GM04504 (cell line): ENCODE measurements around the gene CNNM2.
"Not testable (repeated sequence)": the region's sequence is repeated elsewhere in the genome, so short reads cannot be mapped to it uniquely, and the experiment has no call there.

ENCODE experiments used
- DNase-seq: peaks from one replicate; pipeline ENCODE4 v3.0.0-alpha.2; 2012; ENCODE audit warnings: low read depth

The CNNM2 gene

DNA sequence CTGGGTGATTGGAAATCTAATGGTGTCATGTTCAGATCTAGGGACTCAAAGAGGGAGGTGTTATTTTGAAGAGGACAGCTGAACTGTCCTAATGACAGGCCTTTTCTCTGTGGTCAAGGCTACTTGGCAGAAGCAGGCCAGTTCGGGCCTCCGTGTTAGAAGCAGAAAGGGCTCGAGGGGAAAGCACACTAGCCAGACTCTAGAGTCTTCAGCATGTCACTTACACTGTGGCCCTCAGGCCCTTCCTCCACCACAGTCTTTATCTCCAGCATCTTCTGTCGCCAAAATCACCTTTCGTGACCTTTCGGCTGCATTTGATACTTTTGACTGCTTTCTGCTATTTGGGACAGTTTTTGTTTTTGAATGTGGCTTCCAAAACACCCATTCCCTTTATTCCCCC, 123.3 kb downstream of the CNNM2 start:
- DNase-seq = no peak

DNA sequence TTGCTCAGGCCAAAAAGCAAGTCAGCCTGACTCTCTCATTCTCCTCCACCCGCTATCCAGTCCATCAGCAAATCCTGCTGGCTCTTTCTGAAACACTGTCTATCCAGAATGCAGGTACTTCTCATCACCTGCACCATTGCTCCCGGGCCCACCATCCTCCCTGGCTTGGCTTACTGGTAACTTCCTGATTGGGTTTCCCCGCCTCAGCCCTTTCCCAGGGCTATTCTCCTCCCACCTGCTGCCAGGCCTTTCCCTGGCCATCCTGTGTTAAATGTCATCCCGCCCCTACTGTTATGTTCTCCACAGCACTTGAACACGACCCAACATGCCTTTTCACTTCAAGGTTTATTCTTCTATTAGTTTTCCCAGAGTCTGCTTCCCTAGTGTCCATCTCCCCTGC, 124.0 kb downstream of the CNNM2 start:
- DNase-seq = no peak

DNA sequence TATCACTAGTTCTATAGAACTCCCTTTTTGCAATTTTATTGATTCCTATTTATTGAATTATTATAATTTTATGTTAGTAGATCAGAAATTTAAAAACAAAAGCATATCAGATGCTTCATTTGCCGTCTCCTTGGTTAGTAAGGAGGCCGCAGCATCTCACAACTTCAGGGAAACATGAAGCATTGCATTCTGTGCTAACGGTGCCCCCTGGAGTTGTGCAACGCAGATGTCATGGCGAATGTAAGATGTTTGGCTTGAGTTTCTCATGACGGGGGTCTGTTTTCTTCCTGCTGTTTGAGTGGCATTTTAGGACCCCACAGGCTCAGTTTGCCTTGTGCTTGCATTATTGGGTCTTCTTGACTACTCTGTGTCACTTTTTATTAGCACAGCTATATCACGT, 124.8 kb downstream of the CNNM2 start:
- no peak for DNase-seq

DNA sequence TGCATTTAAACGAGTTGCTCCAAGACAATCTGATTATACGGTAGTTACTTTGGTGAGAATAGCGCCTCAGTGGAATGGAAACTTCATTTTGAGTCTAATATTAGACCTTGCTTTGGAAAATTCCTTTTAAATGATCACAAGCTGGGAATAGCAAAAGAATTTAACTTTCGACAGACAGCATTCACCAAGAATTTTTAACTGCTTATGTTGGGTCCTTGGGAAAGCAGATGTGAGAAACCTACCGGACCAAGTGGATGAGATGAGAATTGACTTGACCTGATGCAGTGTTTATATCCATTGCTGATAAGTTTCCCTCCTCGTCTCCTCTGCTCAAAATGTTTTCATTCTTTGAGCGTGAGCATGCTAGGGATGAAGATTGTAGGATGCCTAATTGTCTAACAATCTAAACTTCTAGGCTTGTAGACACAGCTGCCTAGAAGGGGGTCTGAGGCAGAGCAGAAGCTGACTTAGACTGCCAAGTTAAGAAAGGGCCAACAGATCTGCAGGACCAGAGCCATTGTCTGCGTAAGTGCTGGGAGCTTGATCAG, 126.9 kb downstream of the CNNM2 start:
- DNase-seq = peak; percentile 57

DNA sequence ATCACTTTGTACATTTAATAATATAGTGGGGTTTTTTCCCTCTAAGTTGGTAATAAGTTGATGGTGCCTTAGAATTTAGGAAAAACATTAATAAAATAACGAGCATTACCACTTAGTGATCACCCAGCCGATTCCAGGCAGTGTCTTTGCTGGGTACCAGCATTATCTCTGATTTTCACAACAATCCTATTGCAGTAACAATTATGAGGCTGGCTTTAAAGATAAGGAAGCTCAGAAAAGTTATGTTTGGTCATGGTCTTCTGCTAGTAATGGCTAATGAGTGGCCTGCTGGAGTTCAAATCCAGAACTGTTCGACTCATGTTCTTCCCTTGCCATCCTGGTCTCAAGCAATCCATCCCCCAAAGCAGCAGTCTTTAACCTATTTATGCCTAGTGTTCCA, 127.9 kb downstream of the CNNM2 start:
- DNase-seq = no peak

DNA sequence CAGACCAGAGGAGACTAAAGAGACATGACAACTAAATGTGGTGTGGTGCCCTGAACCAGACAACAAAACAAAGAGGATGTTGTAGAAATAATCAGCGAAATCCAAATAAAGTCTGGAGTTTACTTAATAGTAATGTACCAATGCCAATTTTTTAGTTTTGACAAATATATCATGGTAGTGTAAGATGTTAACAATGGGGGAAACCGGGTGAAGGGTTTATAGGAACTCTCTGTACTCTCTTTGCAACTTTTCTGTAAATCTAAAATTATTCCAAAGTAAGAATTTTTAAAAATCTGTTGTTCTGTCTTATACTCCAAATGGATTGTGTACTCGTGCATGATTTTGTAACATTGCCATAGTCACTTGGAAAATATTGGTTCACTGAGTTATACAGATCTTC, 129.3 kb downstream of the CNNM2 start:
- DNase-seq = no peak

DNA sequence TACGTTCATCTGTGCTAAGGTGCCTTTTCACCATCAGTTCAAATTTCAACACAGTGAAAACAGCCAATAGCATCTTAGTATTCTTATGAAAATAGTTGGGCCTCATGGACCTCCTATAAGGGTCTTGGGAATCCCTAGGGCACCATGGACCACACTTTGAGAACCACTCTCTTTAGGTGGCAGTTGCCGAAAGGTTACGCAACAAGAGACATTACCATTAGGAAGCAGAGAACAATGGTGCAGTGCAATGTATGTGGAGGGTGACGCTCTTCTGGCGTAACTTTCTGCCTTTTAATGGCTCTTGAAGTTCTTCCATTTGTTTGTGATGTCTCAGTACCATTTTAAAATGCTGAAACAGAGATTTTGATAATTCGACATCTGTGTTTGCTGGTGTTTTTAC, 131.1 kb downstream of the CNNM2 start:
- no peak for DNase-seq

DNA sequence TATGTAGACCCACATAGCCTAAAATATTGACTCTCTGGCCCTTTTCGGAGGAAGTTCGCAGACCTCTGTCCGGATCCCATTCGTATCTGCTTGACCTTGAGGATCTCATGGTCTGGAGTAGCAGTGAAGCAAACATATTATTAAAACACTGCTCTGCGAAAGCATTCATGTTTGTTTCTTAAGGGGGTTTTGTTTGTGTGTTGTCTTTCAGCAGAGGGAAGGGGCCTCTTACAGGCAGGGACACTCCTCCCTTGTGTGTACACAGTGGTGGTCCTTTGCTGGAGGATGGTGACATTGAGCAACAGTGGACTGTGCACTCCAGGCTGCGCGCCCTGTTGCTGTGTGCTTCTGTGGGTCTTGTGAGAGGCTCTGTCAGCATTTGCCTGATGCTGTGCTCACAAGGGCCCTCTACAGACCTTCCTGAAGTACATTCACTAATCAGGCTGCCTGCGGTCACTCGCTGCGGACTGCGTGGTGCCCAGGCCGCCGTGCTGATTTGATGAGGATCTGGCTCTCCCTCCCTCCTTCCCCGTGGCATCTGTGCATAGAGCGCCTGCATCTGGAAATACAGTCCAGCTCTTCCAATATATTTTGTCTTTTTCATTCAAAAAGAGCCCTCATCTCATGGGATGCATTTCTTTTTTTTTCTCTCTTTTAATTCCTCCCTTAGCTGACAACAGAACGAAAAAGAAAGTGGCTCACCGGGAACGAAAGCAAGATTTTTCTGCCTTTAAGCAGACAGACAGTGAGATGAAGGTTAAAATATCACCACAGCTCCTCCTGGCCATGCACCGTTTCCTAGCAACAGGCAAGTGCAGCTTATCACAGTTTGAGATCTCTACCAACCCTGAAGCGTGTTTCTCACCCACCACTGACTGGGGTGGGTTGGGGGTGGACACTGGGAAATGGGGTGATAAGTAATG, 135.8 kb downstream of the CNNM2 start:
- DNase-seq = peak; percentile 65

DNA sequence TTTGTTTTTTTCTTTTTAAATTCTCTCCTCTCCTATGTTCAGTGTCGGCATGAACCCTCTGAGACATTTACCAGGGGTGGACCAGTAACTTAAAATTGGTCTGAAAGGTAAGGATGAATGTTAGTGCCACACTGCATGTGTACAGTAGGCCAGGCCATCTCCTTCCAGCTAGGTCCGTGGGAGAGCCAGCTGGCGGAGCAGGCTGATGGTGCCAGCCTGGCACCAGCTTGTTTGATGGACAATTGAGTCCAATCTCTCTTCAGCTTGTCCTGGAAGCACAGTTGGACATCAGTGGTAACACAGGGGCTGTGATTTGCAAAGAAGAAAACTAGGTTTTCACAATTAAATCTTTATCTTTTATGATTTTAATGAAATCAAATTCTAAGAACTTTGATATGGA, 136.5 kb downstream of the CNNM2 start:
- no peak for DNase-seq

DNA sequence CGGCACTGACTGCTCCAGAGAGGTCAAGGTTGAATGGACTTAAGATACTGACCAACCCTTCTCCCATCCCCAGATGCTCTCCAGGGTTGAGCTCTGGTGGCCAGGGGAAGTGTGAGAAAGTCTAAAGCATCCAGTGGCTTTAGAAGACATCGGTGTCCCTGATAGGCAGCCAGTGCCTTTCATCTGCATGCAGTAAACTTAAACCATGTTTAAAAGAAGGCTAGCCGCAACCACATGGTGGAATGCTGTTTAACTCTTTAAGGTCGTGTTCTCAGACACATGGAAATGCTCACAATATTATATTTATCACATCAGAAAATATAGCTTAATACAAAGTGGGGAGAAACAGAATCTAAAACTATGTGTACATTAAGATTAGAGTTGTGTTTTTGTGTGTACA, 137.0 kb downstream of the CNNM2 start:
- no peak for DNase-seq

DNA sequence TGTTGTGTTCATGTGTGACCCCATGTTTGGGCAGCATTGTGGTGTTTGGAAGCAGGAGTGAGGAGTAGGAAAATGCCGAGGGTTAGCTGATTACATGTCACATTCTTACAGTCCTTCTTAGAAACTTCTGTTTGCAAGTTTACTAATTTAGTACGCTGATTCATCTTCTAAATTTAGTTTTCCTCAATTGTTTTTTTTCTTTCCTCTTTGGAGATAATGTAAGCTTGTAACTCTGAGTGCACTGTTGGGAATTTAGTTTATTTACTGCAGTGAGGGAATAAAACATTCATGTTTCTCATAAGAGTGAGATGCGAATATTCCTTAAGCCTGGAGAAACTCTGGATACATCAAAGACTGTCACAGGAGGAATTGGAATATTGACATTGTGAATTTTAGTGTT, 139.9 kb downstream of the CNNM2 start:
- DNase-seq = no peak

DNA sequence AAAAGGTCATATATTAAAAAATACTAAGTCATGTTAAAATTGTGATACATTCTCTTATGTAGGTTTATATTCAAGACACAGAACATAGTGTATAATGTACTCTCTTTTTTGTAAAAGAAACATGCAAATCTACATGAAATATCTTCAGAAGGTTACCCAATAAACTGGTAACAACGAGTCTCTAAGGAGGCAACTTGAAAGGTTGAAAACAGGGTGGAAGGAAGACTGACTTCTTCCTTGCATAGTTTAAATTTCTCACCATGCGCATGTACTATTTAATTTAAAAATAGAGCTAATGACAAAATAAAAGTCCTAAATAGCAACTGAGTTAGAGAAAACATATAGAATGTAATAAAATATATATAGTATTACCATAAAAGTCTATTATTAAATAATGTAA, 142.5 kb downstream of the CNNM2 start:
- DNase-seq = no peak

DNA sequence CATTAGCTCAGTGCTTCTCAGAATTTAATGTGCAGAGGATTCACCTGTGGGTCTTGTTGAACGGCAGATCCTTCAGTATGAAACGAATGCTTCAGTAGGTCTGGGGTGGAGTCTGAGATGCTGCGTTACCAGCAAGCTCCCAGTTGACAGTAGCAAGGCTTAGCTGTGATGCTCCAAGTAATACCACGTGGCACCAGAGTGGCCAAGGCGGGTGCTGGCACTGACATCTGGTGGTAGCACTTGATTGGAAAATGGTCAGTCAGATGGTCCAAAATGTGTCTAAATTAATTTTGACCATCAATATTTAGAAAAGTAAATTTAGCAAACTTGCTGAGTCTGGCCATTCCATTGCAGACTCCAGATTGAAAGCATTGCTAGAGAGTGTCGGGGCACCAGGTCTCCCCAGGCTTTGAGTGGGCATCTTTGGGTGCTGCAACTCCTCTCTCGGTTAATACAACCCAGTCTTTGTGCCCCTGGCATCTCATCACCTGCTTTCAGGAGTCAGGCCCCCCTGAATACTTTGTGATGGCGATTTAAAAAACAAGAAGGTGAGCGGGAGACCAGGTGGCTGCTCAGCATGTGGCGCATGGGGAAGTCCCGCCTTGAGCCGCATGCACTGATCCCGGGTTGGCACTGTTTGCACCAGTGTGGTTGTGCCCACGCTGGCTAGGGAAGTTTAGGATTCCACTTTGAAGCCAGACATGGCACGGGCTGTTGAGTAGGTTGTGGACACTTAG, 144.9 kb downstream of the CNNM2 start:
- no peak for DNase-seq

DNA sequence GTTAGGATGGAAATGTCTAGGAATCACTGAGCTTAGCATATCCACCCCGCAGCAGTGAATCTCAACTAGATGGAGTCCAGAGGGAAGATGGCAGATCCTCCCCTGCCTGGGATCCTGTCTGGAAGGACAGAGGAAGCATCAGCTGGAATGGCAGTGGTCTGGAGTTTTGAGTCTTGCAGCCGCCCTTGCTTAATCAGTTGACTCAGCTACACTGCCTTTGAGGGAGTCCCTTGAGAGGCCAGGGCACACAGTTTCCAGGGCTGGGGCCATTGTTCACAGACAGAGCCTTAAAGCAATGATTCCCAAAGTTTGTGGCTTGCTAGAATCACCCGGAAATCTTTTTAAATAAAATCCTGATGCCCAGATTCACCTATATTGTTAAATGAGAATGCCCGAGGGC, 146.9 kb downstream of the CNNM2 start:
- no peak for DNase-seq

DNA sequence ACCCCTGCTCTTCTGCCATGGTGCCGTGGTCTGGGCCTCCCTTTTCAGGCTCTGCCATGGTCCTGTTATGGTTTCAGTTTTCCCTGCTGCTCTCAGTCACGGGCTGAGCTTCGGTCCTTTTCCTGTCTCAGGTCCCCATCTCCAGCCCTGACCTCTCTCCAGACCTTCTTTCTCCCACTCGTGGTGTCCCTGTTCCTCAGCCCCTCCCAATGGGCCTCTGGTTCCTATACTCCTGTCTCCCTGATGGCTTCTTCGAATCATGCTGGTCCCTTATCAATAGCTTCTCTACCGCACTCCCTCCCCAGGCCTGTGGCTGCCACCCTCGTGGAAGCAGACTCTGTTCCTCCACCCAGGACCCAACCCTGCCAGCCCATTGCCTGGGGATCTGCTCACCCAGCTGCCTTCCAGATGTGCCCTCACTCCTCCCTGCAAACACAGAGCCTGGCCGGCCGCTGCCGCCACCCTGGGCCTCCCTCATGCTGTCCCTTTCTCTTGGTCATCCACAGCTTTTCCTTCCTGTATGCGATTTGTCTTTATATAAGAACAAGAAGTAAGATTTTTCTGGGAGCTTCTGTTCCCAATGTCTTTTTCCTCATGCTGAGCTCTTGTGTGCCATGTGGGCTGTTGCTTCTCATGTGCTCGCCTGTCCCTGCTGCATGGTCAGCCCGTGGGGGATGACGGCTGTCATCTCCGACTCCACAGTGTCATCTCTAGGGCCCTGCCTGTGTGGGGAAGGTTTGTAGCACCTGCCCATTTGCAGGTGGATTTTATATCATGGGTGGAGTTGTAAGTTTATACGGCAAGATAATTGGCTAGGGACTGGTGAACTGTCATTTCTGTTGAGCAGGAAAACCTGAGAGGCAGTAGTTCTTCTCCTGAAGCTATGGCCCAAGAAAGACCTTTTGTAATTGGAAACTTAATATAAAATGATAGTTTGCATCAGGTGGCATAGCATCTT, 148.3 kb downstream of the CNNM2 start:
- DNase-seq = no peak

DNA sequence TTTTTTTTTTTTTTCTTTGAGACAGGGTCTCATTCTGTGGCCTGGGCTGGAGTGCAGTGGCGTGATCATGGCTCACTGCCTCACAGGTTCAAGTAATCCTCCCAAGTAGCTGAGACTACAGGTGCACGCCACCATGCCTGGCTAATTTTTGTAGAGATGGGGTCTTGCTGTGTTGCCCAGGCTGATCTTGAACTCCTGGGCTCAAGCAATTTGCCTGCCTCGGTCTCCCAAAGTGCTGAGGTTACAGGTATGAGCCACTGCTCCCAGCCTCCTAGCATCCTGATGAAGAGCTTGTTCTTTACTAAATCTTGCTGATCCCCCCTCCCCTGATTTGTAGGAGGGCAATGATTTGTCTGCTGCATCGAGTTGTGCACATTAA, 149.0 kb downstream of the CNNM2 start:
- not testable (repeated sequence) for DNase-seq

DNA sequence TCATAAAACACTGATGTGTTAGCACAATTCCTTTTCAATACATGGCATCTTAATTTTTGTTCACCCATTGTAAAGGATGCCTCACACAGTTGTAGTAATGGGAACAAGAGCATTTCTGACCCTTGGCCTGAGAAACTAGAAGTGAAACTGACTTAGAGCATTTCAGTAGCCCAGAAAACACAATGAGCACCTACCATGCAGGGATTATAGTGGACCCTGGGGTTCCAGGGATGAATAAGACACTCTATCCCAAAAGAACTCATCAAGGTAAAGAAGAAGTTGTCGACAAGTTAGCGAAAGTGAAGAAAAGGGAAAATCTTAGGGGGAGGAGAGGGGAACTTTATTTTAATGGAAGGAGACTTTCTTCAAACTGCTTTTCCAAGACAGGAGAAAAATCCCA, 149.4 kb downstream of the CNNM2 start:
- no peak for DNase-seq

DNA sequence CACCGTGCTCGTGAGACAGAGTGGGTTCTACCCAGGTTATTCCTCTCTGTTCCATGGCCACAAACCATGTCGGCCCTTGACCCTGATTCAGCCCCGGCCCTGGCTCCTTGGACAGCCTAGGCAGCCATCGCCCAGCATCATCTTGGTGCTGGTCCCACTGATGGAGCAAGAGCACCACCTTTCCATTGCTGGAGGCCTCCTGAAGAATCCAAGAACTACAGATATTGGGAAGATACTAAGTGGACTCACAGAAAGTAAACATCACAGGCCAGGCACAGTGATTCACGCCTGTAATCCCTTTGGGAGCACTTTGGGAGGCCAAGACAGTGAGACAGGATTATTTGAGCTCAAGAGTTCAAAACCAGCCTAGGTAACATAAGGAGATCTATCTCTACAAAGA, 149.9 kb downstream of the CNNM2 start:
- DNase-seq = no peak

DNA sequence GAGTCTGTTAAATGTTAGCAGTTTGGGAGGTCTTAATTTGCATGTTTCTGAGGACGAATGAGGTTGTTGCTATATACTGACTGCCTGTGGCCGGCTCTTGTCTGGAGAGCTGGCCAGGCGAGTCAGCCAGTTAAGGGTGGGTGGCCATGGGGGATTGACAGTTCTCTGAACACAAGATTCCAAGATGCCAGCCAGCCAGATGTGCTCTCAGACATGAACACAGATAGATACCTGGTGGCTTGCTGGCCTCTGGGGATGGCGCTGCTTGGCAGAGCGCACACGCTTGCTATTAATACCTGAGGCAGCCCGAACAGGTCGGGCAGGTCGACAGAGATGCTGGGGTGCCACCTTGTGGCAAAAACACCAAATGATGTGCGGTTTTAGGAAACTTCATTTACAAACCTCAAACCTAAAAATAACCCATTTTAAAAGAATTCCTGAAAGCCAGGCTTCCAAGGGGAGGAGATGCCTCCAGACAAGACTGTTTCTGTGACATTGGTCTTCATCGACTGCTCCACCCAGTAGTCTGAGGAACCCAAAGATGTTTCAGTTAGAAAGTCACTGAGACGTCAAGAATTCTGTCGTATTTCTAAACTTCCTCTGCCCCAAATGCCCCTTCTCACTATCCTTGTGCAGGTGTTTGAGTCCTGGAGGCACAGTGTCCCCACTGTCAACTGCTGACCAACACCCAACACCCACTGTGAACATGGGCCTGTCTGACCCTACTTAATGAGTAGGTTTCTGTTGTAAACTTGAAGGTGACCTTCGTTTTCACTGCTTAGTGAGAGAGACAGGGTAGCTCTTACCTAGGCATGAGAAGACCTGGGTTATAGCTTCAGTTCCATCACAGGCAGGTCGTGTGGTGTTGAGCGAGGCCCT, 151.6 kb downstream of the CNNM2 start:
- DNase-seq = peak; percentile 17

DNA sequence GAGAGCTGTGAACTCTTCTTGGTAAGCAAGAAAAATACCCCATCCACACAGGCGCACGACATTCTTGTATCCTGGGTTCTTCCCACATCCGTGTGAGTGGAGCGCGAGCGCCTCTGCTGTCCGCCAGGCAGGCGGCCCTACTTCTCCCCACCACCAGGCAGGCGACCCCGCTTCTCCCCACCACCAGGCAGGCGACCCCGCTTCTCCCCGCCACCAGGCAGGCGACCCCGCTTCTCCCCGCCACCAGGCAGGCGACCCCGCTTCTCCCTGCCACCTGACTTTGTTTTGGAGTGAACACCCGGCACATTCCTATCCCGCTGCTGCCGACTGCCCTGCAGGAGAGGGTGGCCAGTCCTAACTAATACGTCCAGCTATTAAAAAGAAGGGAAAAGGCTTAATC, 154.2 kb downstream of the CNNM2 start:
- no peak for DNase-seq

DNA sequence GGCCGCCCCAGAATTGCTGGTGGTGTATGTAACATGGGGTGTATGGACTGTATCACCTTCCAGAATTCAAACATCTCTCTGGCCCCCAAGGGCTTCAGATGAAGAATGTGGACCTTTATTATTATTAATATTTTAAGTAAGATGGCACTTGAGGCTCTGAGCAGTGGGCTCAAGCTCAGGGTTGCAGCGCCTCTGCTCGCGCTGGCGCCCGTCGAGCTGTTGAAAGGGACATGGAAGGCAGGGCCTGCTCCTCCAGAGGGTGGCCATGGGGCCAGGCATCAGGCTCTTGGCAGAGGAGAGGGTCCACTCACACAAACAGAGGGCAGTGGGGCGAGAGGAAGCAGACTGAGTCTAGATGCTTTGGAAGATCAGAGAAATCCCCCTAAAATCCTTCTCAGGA, 154.8 kb downstream of the CNNM2 start:
- DNase-seq = no peak
